Stimulated activated CD8-positive, alpha-beta memory T cell treated with anti-CD3 and anti-CD28 coated beads, Interleukin-12 subunit alpha, Interleukin-12 subunit beta, amount 100 ng/mL, for 4 hours (primary cell): ENCODE results near the gene TPO.

Source experiments
- DNase-seq: peaks from one replicate; pipeline ENCODE4 v3.0.0-alpha.2; 2020; ENCODE audit warnings: low read depth

Gene TPO

DNA sequence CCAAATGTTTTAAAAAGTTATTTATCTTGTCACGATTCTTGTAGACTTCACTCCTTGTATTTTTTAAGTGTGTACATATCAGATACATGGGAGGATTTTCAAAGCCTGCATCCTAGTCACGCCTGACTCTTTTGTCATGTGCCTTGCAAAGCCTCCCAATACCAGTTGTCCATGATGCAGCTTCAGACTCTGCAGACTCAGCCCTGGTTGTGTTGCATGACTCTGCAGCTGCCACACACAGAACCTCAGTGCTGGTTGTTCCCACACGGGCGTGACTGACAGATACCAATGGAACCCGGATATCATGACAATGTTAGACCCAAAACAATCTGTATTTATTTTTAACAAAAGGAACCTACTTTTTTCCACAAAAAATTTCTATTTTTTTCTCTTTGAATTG, 38.2 kb downstream of the TPO start:
- DNase-seq = no peak

DNA sequence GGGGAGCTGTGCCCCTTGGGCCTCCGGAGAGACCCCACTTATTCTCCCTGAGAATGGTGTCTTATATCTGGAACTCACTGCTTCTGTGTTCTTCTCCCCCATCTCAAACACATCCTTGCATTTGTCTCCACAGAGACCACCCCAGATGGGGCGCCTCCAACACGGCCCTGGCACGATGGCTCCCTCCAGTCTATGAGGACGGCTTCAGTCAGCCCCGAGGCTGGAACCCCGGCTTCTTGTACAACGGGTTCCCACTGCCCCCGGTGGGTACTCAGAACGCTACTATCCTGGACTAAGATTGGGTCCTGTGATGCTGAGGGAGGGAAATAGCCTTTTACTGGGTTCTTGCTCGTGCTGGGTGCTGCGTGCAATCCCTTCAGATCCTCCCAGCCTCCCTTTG, 40.3 kb downstream of the TPO start:
- DNase-seq = no peak

DNA sequence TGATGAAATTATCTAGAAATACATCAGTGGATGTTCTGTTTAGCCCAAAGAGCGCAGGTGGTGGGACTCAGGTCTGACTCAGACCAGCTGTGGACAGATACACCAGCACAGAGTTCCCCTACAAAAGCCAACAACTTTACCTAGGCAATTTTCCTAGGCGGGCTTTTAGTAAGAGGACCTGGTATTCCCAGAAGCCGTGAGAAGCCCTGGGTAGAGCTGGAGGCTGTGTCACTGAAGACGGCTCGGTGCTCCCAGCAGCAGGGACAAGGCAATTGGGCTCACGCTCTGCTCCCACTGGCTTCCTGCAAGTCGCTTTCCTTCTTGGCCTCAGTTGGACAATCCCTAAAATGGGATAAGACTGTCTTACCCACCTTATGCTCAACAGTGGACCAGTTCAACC, 41.1 kb downstream of the TPO start:
- no peak for DNase-seq

DNA sequence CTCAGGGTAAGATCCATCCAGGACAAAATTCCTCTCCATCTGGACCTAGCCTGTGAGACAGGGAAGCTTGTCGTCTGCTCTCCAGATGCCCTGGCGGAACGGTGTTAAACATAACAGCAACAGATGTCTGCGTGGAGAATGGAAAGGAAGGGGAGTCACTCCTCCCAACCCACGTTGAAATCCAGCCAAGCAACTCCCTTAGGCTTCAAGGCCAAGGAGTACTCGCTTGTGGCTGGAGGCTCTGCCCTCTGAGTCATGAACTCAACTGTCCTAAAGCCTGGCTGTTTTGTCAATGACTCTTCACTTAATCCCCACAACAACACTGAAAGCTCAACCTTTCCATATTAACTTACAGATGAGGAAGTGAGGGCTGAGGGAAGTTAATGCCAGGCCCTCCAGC, 42.2 kb downstream of the TPO start:
- no peak for DNase-seq

- no peak for DNase-seq
Measured at GRCh38 chr2:1458432-1458831, 45.2 kb downstream of the TPO start.

GRCh38 chr2:1459727-1460126, 46.5 kb downstream of the TPO start:
- DNase-seq = no peak

- DNase-seq = no peak
Measured at GRCh38 chr2:1460851-1461418, 47.7 kb downstream of the TPO start.

DNA sequence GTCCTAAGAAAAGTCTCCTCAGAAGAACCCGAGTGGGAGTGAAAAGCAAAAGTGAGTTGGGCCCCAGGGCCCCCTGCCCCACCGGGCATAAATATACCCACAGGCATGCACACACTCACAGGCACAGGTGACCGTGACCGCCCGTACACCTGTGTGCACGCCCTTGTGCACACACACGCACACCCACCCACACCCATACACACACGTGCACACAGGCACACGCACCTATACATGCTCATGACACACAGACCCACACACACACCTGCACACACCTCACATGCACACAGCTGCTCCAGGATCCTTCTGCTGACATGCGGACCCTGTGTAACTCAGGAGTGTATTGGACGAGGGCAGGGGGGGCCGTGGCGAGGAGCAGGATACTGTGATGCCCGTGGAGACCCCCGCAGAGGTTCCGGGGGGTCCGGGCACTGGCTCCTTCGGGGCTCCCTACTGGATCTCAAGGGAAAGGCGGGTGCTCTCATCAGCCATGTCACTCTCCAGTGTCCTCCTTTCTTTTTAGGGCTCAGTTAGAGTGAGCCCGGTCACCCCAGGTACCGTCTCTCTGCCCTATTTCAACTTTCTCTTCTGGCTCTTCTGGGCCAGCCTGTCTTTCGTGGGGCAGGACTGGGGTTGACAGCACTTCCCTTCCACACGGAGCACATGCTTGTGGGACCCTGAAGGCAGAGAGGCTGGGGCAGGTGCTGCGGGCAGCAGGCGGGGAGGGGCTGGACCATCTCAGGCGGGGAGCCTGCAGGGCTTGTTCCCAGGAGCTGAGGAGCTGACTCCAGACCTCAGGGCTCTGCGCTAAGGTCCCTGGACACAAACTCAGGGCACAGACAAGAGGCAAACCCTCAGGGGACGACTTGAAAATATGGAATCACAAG, 48.5 kb downstream of the TPO start:
- no peak for DNase-seq

DNA sequence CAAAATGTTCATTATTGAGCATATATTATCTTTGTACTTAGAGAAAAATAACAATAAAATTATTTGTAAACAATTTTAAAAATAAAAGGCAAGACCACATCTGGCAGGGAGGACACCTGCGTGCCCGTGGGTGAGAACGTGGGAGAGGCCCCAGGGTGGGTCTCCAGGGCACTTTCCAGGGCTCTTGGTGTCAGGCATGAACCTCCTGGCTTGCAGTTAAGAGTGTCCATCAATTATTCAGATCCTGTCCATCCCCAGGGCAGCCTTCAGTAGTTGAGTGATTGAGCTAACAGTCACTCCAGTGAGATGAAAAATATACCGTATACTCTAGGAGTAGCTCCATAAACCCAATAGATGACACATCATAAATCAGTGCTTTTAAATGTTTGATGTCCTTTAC, 49.7 kb downstream of the TPO start:
- no peak for DNase-seq

DNA sequence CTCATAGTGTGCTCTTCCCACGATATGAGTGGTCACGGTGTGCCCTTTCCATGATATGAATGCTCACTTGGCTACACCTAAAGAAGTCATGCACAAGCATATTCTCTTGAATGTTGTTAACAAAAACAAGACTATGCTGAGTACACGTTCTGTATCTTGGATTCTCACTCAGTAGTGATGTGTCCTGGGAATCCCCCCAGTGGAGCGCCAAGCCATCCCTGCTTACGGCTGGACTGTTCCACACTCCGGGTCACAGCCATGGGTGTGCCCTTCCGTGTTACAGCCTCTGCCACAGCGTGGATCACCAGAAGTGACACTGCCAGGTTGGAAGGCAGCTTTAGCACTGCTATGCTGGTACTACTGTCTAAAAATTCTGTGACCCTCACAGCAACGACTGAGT, 59.1 kb downstream of the TPO start:
- no peak for DNase-seq

DNA sequence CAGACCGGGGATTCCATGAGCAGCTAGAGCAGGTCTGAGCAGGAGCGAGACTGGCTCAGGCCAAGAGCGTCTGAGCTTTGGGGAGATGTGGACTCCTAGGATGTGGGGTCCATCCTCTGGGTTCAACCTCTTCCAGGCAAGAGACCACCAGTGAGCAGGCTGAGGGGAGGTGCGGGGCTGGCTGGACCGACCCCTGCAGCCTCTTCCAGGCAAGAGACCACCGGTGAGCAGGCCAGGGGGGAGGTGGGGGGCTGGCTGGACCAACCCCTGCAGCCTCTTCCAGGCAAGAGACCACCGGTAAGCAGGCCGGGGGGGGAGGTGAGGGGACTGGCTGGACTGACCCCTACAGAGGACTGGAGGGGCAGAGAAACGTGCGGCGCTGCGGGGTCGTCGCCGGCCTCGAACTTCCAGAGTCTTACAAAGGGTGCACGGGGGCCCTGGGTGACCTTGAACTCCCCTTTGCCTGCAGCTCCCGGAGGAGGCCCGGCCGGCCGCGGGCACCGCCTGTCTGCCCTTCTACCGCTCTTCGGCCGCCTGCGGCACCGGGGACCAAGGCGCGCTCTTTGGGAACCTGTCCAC, 63.4 kb downstream of the TPO start:
- no peak for DNase-seq

DNA sequence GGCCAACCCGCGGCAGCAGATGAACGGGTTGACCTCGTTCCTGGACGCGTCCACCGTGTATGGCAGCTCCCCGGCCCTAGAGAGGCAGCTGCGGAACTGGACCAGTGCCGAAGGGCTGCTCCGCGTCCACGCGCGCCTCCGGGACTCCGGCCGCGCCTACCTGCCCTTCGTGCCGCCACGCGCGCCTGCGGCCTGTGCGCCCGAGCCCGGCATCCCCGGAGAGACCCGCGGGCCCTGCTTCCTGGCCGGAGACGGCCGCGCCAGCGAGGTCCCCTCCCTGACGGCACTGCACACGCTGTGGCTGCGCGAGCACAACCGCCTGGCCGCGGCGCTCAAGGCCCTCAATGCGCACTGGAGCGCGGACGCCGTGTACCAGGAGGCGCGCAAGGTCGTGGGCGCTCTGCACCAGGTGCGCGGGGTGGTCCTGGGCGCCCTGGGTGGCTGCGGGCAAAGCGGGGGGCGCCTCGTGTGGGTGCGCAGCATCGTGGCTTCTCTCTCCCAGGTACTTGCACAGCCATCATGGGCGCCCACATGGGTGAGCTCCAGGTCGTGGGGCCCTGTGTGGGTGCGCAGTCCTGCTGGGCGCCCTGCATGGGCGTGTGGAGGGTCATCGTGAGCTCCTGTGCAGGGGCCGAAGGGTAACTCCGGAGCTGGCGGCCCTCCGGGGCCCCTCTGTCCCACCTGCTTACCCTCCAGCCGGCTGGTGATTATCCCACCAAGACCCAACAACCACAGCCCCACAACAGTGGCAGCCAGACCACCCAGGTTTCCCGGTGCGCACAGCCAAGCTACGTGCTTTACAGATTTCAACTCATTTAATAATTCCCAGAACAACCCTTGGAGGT, 64.2 kb downstream of the TPO start:
- DNase-seq = no peak

- DNase-seq = no peak
Measured at GRCh38 chr2:1478311-1479305, 65.3 kb downstream of the TPO start.

DNA sequence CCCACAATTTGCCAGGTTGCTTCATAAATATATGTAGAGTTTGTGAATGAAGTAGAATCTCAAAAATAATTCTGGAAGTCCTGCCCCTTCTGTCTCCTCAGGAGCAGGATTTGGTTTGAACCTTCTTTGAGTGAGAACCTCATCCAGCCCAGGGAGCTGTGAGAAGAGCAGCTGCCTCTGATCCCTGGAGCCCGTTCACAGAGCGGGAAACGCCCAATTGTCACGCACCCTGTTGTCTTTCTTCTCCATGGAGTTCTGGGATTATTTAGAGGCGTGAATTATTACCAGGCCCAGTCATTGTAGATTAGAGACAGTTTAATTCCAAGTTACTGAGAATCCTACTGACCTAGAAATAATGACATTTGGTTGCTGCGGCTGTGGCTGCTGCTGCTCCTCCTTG, 66.1 kb downstream of the TPO start:
- no peak for DNase-seq

DNA sequence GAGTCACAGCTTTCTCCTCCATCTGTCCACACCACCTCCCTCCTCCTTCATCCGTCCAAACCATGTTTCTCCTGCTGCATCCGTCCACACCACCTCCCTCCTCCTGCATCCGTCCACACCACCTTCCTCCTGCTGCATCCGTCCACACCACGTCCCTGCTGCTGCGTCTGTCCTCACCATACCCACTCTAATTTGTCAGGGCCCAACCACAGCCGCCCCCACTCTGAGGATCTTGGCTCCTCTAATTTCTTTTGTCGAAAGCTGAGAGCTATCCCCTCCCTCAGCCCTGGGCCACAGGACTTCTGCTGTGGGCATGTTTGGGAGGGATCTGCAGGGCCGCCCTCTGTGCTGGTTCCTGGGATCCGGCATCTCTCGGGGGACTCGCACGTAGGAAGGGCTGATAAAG, 67.4 kb downstream of the TPO start:
- no peak for DNase-seq

DNA sequence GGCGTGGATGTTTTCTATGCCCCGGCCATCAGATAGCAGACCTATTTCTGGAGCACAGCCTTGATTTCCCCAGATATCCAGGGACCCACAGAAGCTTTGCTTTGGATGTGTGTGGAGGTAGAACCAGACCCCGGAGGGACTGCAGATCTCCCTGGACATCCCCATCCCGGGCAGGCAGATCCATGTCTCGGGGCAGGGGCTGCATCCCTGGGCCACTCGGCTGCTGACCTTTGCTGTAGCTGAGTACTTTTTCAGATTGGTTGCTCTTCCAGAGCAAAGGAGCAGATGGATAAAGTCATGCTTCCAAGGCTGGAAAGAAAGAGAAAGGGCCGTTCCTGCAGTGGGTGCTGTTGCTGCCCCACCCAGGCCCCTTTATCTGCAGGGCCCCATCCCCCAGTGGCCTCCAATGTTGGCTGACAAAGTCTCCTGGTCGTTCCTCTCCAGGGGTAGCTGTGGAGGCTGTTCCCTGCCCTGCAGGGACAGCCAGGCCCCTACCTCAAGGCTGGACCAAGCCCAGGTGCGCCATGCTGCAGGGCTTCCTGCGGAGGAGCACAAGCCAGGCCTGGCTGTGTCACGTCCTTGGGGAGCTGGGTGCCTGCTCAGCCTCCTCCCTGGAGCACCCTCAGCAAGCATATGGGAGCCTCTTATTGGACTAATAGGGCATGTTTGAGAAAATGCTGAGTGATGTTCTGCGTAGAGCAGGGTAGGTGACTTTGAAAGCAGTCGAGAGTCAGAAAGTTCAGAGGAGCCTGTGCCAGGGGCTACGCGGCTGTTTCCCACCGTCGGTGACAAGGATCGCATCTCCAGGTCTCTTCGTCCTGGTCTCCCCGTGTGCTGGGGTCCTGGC, 68.4 kb downstream of the TPO start:
- no peak for DNase-seq

DNA sequence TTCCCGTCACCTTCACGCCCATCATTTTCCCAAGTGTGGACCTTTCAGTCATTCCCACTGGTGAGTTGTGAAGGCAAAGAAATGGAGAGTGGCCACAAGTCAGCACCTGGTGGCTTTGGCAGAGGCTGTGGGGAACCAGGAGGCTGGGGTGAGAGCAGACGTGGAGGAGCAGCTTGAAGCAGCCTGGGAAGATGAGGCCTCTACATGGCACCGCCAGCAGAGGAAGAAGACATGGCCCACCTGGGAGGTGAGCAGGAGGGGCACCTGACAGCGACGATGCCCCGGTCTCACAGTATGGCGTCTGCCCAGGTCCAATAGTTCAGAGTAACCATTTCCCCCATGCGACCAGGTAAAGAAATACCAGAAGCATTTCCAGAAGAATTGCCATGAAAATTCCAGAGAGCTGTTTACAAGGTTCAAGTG, 69.0 kb downstream of the TPO start:
- no peak for DNase-seq

GRCh38 chr2:1482981-1483380, 69.7 kb downstream of the TPO start:
- DNase-seq = no peak

DNA sequence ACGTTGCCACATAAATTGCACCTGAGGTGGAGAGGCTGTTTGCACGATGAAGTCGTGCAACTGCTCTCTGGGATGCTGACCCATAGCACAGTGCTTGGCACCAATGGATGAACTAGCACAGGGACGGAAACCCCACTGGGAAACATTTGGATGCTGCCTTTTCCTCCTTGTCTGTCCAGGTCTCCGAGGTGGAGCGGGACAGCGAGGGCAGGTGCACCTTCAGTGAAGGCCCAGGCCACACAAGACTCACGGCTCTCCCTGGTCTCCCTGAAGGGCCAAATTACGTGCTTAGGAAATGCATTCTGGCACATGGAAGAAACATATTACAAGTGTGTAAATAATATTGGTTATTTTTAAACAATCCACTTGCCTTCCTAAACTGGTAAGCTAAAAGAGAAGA, 70.3 kb downstream of the TPO start:
- no peak for DNase-seq

- no peak for DNase-seq
Measured at GRCh38 chr2:1484131-1484884, 71.0 kb downstream of the TPO start.
